ENCODE measurements around the gene ATRAID. TPM values are rescaled to one million over a fixed set of nuclear protein-coding genes. Genes with fewer than 3 reads are reported as not detected.

The ATRAID gene
- polyA plus RNA-seq, 3 donors: 120 to 298 (median 287) TPM

DNA sequence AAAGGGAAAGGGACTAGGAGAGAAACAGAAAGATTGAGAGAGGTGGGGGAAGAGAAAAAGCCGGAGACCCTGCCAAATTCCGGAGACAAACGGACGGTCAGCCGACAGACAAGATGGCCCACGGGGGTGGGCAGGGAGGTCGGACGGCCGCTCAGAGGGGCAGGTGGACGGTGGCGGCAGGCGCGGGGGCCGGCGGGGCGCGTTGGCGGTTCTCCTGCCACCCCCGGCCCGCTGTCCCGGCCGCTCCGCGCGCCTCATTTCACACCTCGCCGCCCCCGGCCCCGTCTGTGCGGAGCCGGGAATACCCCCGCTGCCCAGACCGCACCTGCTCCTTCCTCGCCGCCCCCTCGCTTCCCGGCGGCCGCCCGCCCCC is 50.1 kb downstream of the ATRAID start:
- peaks cover 29% of the 10 kb centered on the region for H3K4me1 Mint-ChIP-seq
- H3K36me3 Mint-ChIP-seq: peaks cover 10 to 22% of the 10 kb centered on the region in 2 donors
- peak overlapping the region; percentile 77 for H2AFZ ChIP-seq (ENCODE audit: insufficient read depth, low read depth, low read length, poor library complexity, severe bottlenecking)
- H3K9me3 ChIP-seq (replicated peaks in 1 of 2; ENCODE audit: control insufficient read depth in 1 of 2, insufficient read depth in 1 of 2, low read length in 2 of 2): peaks cover 0 to 36% of the 10 kb centered on the region in 2 donors
- H3K4me1 ChIP-seq (ENCODE audit: control insufficient read depth in 1 of 2, insufficient read depth in 2 of 2, low read length in 2 of 2): peaks cover 26 to 38% of the 10 kb centered on the region in 2 donors
- H3K36me3 ChIP-seq (replicated peaks in 1 of 2; ENCODE audit: control insufficient read depth in 1 of 2, insufficient read depth in 2 of 2, low read length in 2 of 2): no peaks in the 10 kb centered on the region
- H3K9ac ChIP-seq (ENCODE audit: insufficient read depth, low read length, poor library complexity, severe bottlenecking): peak overlapping the region; percentile 49
- no peak overlapping the region for H3K4me3 ChIP-seq (replicated peaks in 1 of 3; ENCODE audit: low read depth in 2 of 3, low read length in 3 of 3)
- peaks cover 0 to 18% (median 13%) of the 10 kb centered on the region in 7 donors for H3K9me3 Mint-ChIP-seq
- H3K27me3 Mint-ChIP-seq (ENCODE audit: low read depth in 3 of 3): peaks cover 33 to 38% (median 35%) of the 10 kb centered on the region in 3 donors
- H3K27ac Mint-ChIP-seq: peak overlapping the region in 1 of 7 donors; percentile 79
- H3K27ac ChIP-seq (ENCODE audit: low read depth in 1 of 2, low read length in 2 of 2): no peak overlapping the region
- TF ChIP-seq, protein P1, sequence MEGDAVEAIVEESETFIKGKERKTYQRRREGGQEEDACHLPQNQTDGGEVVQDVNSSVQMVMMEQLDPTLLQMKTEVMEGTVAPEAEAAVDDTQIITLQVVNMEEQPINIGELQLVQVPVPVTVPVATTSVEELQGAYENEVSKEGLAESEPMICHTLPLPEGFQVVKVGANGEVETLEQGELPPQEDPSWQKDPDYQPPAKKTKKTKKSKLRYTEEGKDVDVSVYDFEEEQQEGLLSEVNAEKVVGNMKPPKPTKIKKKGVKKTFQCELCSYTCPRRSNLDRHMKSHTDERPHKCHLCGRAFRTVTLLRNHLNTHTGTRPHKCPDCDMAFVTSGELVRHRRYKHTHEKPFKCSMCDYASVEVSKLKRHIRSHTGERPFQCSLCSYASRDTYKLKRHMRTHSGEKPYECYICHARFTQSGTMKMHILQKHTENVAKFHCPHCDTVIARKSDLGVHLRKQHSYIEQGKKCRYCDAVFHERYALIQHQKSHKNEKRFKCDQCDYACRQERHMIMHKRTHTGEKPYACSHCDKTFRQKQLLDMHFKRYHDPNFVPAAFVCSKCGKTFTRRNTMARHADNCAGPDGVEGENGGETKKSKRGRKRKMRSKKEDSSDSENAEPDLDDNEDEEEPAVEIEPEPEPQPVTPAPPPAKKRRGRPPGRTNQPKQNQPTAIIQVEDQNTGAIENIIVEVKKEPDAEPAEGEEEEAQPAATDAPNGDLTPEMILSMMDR (IDR thresholded peaks at IDR 0.05): no peak
- H3K4me3 Mint-ChIP-seq: peak overlapping the region; percentile 51 to 87
- WGBS (ENCODE audit: insufficient coverage): 5% methylated on average over 40 of the region's 40 CpGs
- H3K4me2 ChIP-seq (replicated peaks; ENCODE audit: extremely low read depth, low read length, poor library complexity, severe bottlenecking): peak overlapping the region; percentile 96
- intact Hi-C loops (cut with micrococcal nuclease): no loop called here
- H3K27me3 ChIP-seq (ENCODE audit: control insufficient read depth in 2 of 2, insufficient read depth in 2 of 2, low read length in 2 of 2): peaks cover 60 to 77% of the 10 kb centered on the region in 2 donors
- no peaks in the 10 kb centered on the region for H3K79me2 ChIP-seq (ENCODE audit: insufficient read depth, low read length)
- no peak for DNase-seq
- no peaks in the 10 kb centered on the region for H4K20me1 ChIP-seq (ENCODE audit: insufficient read depth, low read length)

DNA sequence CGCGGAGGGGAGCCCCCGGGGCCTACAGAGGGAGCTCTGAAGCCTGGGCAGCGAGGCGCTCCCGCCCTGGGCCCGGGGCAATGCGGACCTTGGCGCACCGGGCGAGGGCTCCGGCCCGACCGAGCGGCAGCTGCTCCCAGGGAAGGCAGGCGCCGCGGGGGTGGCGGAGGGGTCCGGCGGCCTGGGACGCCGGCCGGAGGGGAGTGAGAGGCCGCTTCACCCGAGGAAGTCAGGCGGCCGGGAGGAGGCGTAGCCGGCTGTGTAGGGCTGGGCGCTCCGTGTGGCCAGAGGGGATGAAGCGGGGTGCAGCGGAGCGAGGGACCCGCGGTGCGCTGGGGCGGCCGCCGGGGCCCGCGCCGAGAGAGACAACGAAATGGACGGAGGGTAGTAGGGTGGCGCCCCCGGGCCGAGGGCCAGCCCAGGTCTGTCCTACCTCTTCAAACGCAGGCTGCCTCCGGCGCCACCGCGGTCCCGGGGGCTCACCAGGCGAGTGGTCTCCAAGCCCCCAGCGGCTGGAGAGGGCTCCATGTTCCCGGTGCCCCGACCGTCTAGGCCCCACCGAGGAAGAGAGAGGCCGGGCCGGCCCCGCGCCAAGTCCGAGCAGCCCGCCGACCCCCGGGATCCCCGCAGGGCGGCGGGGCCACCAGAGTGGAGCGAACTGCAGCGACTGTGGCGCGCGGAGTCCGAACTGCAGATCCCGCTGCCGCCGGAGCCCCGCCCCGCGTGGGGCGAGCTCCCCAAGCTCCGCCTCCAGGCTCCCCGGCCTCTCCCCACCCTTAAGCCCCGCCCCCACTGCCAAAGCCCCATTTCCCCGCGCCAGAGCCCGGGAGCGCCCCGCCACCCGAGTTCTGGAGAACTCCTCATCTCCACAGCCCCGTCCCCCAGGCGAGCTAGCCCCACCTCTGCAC is 50.8 kb downstream of the ATRAID start, which contains the start of gene SLC30A3:
Gene SLC30A3 (minus strand): TSS at position 669 of the 908 bp plus-strand sequence. CDS start 141 bp downstream, at position 528.
- Histone ChIP-seq H3K4me2 (replicated peaks; ENCODE audit: extremely low read depth, low read length, poor library complexity, severe bottlenecking) (peak within 1 kb of the TSS; percentile 96), H3K9me3 (replicated peaks in 1 of 2; ENCODE audit: control insufficient read depth in 1 of 2, insufficient read depth in 1 of 2, low read length in 2 of 2) (peaks cover 0 to 36% of the 10 kb centered on the region in 2 donors), H3K79me2 (ENCODE audit: insufficient read depth, low read length) (no peaks in the 10 kb centered on the region), H3K36me3 (replicated peaks in 1 of 2; ENCODE audit: control insufficient read depth in 1 of 2, insufficient read depth in 2 of 2, low read length in 2 of 2) (no peaks in the 10 kb centered on the region), H3K27ac (ENCODE audit: low read depth in 1 of 2, low read length in 2 of 2) (no peak within 1 kb of the TSS), H3K27me3 (ENCODE audit: control insufficient read depth in 2 of 2, insufficient read depth in 2 of 2, low read length in 2 of 2) (peaks cover 60 to 79% of the 10 kb centered on the region in 2 donors), H3K4me3 (replicated peaks in 1 of 3; ENCODE audit: low read depth in 2 of 3, low read length in 3 of 3) (peak within 1 kb of the TSS; percentile 27 to 74 (median 36)), H3K4me1 (ENCODE audit: control insufficient read depth in 1 of 2, insufficient read depth in 2 of 2, low read length in 2 of 2) (peaks cover 26 to 38% of the 10 kb centered on the region in 2 donors), H3K9ac (ENCODE audit: insufficient read depth, low read length, poor library complexity, severe bottlenecking) (peak within 1 kb of the TSS; percentile 49), H4K20me1 (ENCODE audit: insufficient read depth, low read length) (no peaks in the 10 kb centered on the region), H2AFZ (ENCODE audit: insufficient read depth, low read depth, low read length, poor library complexity, severe bottlenecking) (peak within 1 kb of the TSS; percentile 84)
- peak within 1 kb of the TSS in 2 of 7 donors; percentile 42 to 75 for H3K27ac Mint-ChIP-seq
- H3K4me1 Mint-ChIP-seq: peaks cover 29% of the 10 kb centered on the region
- intact Hi-C loops (cut with micrococcal nuclease): no loop called here
- H3K36me3 Mint-ChIP-seq: peaks cover 10 to 22% of the 10 kb centered on the region in 2 donors
- peaks cover 0 to 18% (median 13%) of the 10 kb centered on the region in 7 donors for H3K9me3 Mint-ChIP-seq
- peak; percentile 48 to 62 (median 61) for DNase-seq
- TF ChIP-seq, protein P1 (IDR thresholded peaks at IDR 0.05): no peak
- peak within 1 kb of the TSS; percentile 81 to 97 for H3K4me3 Mint-ChIP-seq
- WGBS (ENCODE audit: insufficient coverage): under 1% methylated on average over 88 of the region's 96 CpGs
- peaks cover 30 to 37% (median 33%) of the 10 kb centered on the region in 3 donors for H3K27me3 Mint-ChIP-seq (ENCODE audit: low read depth in 3 of 3)
